ENCODE measurements around the gene KLHL34. TPM values are rescaled to one million over a fixed set of nuclear protein-coding genes. Genes with fewer than 3 reads are reported as not detected.

KLHL34 gene
- total RNA-seq, 1 donor from 2014 or later: not detected

- TF ChIP-seq EZH2 (IDR thresholded peaks at IDR 0.05) (no peak), EZH2phosphoT487 (IDR thresholded peaks at IDR 0.05) (no peak), CTCF (IDR thresholded peaks at IDR 0.05) (no peak)
- Histone ChIP-seq H3K9me3 (ENCODE audit: low read depth) (no peaks in the 10 kb centered on the region), H3K79me2 (ENCODE audit: low read depth) (no peaks in the 10 kb centered on the region), H3K9ac (no peak overlapping the region), H3F3A (ENCODE audit: low read depth) (no peaks in the 10 kb centered on the region), H3K4me3 (no peak overlapping the region), H2AFZ (replicated peaks) (no peak overlapping the region), H3K27ac (no peak overlapping the region), H3K27me3 (no peaks in the 10 kb centered on the region), H4K20me1 (ENCODE audit: low read depth) (no peaks in the 10 kb centered on the region), H3K4me1 (no peaks in the 10 kb centered on the region), H3K4me2 (no peak overlapping the region), H3K36me3 (no peaks in the 10 kb centered on the region)
- no peak overlapping the region for H3K4me3 Mint-ChIP-seq
- H3K9me3 Mint-ChIP-seq: peaks cover 5% of the 10 kb centered on the region
- no peak for DNase-seq (ENCODE audit: low spot score)
- H3K4me1 Mint-ChIP-seq: no peaks in the 10 kb centered on the region
- H3K27ac Mint-ChIP-seq: no peak overlapping the region
- no peaks in the 10 kb centered on the region for H3K36me3 Mint-ChIP-seq
- H3K27me3 Mint-ChIP-seq (ENCODE audit: insufficient read depth, low read depth): no peaks in the 10 kb centered on the region
Observed at GRCh38 chrX:21666679-21667078, 8.5 kb upstream of the KLHL34 start.

GRCh38 chrX:21666252-21666651 lies 8.1 kb upstream of the KLHL34 start:
- H3K9ac ChIP-seq: no peak overlapping the region
- Mint-ChIP-seq H3K9me3 (peaks cover 5% of the 10 kb centered on the region), H3K27ac (no peak overlapping the region), H3K4me1 (no peaks in the 10 kb centered on the region), H3K4me3 (no peak overlapping the region), H3K27me3 (ENCODE audit: insufficient read depth, low read depth) (no peaks in the 10 kb centered on the region), H3K36me3 (no peaks in the 10 kb centered on the region)
- H4K20me1 ChIP-seq (ENCODE audit: low read depth): no peaks in the 10 kb centered on the region
- no peaks in the 10 kb centered on the region for H3K9me3 ChIP-seq (ENCODE audit: low read depth)
- H3K4me1 ChIP-seq: no peaks in the 10 kb centered on the region
- H3K27ac ChIP-seq: no peak overlapping the region
- H3K4me3 ChIP-seq: no peak overlapping the region
- TF ChIP-seq EZH2phosphoT487 (IDR thresholded peaks at IDR 0.05) (no peak), CTCF (IDR thresholded peaks at IDR 0.05) (no peak), EZH2 (IDR thresholded peaks at IDR 0.05) (no peak)
- DNase-seq (ENCODE audit: low spot score): no peak
- no peaks in the 10 kb centered on the region for H3K36me3 ChIP-seq
- no peaks in the 10 kb centered on the region for H3F3A ChIP-seq (ENCODE audit: low read depth)
- H3K79me2 ChIP-seq (ENCODE audit: low read depth): no peaks in the 10 kb centered on the region
- no peak overlapping the region for H3K4me2 ChIP-seq
- H2AFZ ChIP-seq (replicated peaks): no peak overlapping the region
- no peaks in the 10 kb centered on the region for H3K27me3 ChIP-seq

- Histone ChIP-seq H3K9me3 (ENCODE audit: low read depth) (no peaks in the 10 kb centered on the region), H4K20me1 (ENCODE audit: low read depth) (no peaks in the 10 kb centered on the region), H3K4me3 (no peak overlapping the region), H2AFZ (replicated peaks) (no peak overlapping the region), H3F3A (ENCODE audit: low read depth) (no peaks in the 10 kb centered on the region), H3K36me3 (no peaks in the 10 kb centered on the region), H3K27ac (no peak overlapping the region), H3K4me2 (no peak overlapping the region), H3K9ac (no peak overlapping the region), H3K27me3 (no peaks in the 10 kb centered on the region), H3K4me1 (no peaks in the 10 kb centered on the region), H3K79me2 (ENCODE audit: low read depth) (no peaks in the 10 kb centered on the region)
- TF ChIP-seq CTCF (IDR thresholded peaks at IDR 0.05): no peak
- TF ChIP-seq EZH2 (IDR thresholded peaks at IDR 0.05): no peak
- no peak for TF ChIP-seq EZH2phosphoT487 (IDR thresholded peaks at IDR 0.05)
- H3K27me3 Mint-ChIP-seq (ENCODE audit: insufficient read depth, low read depth): no peaks in the 10 kb centered on the region
- DNase-seq (ENCODE audit: low spot score): no peak
- H3K9me3 Mint-ChIP-seq: peaks cover 8% of the 10 kb centered on the region
- H3K4me1 Mint-ChIP-seq: no peaks in the 10 kb centered on the region
- H3K4me3 Mint-ChIP-seq: no peak overlapping the region
- H3K36me3 Mint-ChIP-seq: peaks cover 4% of the 10 kb centered on the region
- no peak overlapping the region for H3K27ac Mint-ChIP-seq
Observed at GRCh38 chrX:21662761-21663160, 4.6 kb upstream of the KLHL34 start.

Data from neural progenitor cell (in vitro differentiated cells).